Ishikawa (cell line): ENCODE results near the gene GALE.

Experiments
- RAD21 ChIP-seq: IDR thresholded peaks from 2 replicates; pipeline ENCODE4 v1.6.1; 2012; ENCODE audit warnings: low read depth
- TAF1 ChIP-seq: IDR thresholded peaks from 2 replicates; pipeline ENCODE4 v1.6.1; 2012; ENCODE audit warnings: low read depth, mild to moderate bottlenecking

DNA sequence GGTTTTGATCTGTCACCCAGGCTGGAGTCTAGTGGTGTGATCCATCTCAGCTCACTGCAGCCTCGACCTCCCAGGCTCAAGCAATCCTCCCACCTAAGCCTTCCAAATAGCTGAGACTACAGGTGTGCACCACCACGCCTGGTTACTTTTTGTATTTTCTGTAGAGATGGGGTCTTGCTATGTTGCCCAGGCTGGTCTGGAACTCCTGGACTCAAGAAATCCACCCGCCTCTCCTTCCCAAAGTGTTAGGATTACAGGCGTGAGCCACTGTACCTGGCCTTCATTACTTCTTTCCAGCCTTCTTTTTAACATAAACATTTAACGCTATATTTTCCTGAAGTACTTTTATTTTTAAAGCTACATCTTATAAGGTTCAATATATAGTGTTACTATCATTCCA is 43.1 kb upstream of the GALE start:
- TF ChIP-seq RAD21 = no peak
- no peak for TF ChIP-seq TAF1
